Head of caudate nucleus (tissue), 42 donors: ENCODE data around the gene SLC9C1.

ENCODE experiments used
- DNase-seq, 42 donors: peaks; one replicate each; pipeline versions ENCODE4 v3.0.0 to v3.0.0-alpha.2; 2020 to 2021; ENCODE audit warnings: mixed read lengths in 7 of 42
- intact Hi-C: fragments of 100-400 bp; cut with DNase I; formaldehyde crosslinking; loops from one replicate; pipeline ENCODE4 v1.15.0; 2022

SLC9C1 gene

DNA sequence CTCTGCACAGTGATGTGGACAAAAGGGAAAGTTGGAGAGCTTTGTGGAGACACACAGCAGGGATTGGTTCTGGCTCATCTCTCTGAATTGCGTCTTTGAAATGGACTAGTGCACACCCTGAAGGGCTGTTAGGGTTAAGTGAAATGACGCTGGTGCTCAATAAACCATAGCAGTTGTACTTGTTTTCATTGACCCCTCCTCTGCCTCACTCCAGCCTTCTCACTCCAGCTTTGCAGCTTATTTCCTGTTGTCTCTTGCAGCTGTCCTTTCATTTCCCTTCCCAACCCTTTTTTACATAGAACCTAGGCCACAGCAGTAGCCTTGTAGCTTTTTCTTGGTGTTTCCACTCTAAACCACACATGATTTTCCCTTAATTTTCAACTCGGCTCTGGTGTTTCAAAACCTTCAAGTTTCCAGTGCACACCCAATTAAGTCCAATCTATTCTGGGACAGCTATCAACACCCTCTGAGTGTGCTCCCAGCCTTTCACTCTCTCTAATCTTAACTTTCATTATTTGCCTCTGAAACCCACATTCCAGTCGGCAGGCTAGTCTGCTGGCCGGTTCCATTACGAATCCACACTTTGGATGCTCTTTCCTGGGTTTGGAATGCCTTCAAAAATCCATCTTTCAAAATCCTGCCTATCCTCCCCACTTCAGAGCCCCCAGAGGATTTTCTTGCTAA, 201.4 kb downstream of the SLC9C1 start:
- DNase-seq, result peak in 1 of 42 donors; percentile 21
- intact Hi-C loops, result no loop called here

DNA sequence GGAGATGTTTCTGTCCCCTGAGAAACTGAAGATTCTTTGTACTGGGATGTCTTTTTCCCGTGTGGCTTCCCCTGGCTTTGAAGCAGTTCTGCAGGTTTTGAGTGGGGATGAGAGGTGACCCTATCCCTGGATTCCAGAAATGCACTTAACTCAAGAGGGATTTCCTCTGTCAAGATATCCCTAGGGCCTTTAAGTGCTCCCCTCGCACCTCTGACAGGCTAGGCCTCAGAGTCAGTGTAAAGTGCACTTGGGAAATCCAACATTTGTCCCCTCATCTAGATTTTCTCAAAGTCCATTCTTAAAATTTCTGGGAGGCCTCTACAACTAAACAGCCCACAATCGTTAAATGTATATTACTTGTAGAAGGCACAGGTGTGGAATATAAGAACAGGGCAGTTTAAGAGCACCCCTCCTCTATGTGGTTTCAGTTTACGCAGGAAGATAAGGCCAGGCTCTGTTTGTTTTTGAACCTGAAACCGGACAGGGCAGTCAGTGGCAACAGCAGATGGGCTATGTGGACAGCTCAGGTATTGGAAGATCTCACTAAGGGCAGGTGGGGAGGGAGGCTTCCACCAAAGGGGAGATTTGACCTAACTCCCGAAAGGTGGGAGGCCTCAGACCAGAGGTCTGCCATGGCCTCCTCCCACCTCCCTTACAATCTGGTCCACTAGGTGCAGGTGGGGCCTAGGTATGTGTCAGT, 203.0 kb downstream of the SLC9C1 start:
- DNase-seq, result no peak
- intact Hi-C loops, result no loop called here
